GM12891 (cell line): ENCODE data around the gene AMIGO3.

Experiments
- DNase-seq: peaks from one replicate; pipeline ENCODE4 v3.0.0; 2011; ENCODE audit warnings: low spot score; ENCODE audit not compliant: insufficient read length
- FAIRE-seq: peaks from 2 replicates; lab custom pipeline; 2011; peaks lifted over from hg19 to GRCh38; lab: Jason Lieb, UNC
- PAX5 ChIP-seq: IDR thresholded peaks from 2 replicates; pipeline ENCODE4 v1.6.1; 2011; ENCODE audit warnings: low read length, moderate library complexity, mild to moderate bottlenecking; ENCODE audit not compliant: insufficient read depth, severe bottlenecking
- POLR2A ChIP-seq: IDR thresholded peaks from 2 replicates; pipeline ENCODE4 v1.6.1; 2011; ENCODE audit warnings: low read depth, low read length, control low read depth
- POLR2AphosphoS5 ChIP-seq: IDR thresholded peaks from 2 replicates; pipeline ENCODE4 v1.6.1; 2011; ENCODE audit warnings: low read depth, low read length, control low read depth
- POU2F2 ChIP-seq: IDR thresholded peaks from 2 replicates; pipeline ENCODE4 v1.6.1; 2011; ENCODE audit warnings: low read depth, mild to moderate bottlenecking, control low read depth, low read length, moderate library complexity
- SPI1 ChIP-seq: IDR thresholded peaks from 2 replicates; pipeline ENCODE4 v1.6.1; 2011; ENCODE audit warnings: low read depth, low read length, control low read depth
- TAF1 ChIP-seq: IDR thresholded peaks from 2 replicates; pipeline ENCODE4 v1.6.1; 2011; ENCODE audit warnings: low read depth, low read length, control low read depth

Gene AMIGO3

DNA sequence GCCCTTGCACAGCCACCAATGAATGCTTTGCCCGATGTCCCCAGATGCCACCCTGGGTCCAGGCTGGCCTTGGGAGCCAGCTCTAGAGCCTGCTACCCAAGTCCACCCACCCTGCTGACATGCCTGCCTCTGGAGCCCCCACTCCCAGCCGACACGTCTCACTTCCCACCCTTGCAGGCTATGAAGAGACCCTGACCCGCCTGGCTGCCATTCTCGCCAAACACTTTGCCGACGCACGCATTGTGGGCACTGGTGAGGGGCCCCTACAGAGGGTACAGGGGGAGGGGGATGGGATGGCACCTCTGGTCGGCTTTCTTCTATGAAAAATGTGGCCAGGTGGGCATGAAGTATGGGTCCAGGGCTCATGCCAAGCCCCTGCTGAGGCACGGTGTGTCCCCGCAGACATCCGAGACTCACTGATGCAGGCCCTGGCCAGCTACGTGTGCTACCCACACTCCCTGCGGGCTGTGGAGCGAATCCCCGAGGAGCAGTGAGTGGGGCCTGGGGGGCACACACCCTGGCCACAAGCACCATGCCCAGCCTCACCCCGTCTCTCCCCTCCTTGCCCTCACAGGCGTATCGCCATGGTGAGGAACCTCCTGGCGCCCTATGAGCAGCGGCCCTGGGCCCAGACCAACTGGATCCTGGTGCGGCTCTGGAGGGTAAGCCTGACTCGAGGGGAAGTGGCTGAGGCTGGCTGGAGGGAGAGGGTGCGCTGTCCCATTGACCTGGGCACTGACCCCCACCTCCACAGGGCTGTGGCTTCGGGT lies 6.0 kb downstream of the AMIGO3 start:
- no peak for TF ChIP-seq POU2F2
- no peak for TF ChIP-seq TAF1
- TF ChIP-seq SPI1: no peak
- TF ChIP-seq POLR2AphosphoS5: no peak
- no peak for TF ChIP-seq PAX5
- TF ChIP-seq POLR2A: no peak
- FAIRE-seq (no peak), DNase-seq (no peak)

DNA sequence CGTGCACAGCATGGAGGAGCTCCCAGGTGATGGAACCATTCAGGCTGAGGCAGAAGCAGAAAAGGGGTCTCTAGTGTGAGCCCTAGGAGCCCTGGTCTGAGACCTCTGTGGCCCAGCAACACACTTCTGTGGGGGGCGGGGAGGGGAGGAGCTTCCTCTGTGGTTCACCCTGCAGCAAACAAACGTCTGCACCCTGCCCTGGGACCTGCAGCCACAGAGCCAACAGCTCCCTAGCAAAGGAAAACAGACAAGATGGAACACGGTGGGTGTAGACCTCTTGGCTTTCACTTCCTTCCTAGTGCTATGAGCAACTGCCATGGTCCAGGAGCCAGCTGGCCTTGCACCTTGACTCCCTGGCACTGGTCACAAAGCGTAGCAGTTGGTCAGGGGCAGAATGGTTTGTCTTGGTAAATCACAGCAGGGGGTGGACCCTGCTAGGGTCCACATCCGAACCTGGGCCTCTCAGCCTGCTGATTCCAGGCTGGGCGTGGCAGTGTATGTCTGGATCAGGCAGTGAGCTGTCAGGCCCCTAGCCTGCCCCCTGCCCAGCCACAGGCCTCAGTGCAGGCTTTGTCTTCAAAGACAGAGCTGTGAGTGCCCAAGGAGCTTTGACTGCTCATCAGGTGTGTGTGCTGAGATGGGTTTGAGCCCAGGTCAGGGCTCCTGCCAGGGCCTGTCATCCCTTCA lies 6.7 kb downstream of the AMIGO3 start:
- DNase-seq (no peak), FAIRE-seq (peak; percentile 77)
- TF ChIP-seq POLR2A (no peak), SPI1 (peak; percentile 58), PAX5 (no peak)

- FAIRE-seq (no peak), DNase-seq (no peak)
- no peak for TF ChIP-seq PAX5
- no peak for TF ChIP-seq POU2F2
- no peak for TF ChIP-seq POLR2A
- TF ChIP-seq TAF1: no peak
Observed at GRCh38 chr3:49712166-49712565, 7.3 kb downstream of the AMIGO3 start.

DNA sequence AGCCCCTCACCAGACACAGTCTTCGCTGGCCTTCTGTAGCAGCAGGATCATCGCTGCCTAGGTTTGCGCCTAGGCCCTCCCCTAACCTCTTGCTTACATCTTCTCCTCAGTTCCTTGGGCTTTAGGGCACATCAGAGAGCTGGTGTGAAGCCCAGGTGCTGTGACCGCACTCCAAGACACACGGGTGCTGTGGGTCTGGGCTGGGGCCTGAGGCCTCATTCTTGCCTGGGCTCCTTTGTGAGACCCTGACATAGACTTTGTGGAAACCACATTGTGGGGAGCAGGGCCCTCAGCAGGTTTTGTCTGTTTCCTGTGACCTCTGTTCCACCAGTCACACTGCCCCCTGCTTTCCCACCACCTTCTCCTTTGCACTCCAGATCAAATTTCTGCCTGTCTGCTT lies 8.0 kb downstream of the AMIGO3 start:
- FAIRE-seq (no peak), DNase-seq (no peak)
- no peak for TF ChIP-seq TAF1
- TF ChIP-seq POLR2A: no peak
- TF ChIP-seq POU2F2: no peak
- no peak for TF ChIP-seq PAX5
- TF ChIP-seq SPI1: no peak
- TF ChIP-seq POLR2AphosphoS5: no peak

DNA sequence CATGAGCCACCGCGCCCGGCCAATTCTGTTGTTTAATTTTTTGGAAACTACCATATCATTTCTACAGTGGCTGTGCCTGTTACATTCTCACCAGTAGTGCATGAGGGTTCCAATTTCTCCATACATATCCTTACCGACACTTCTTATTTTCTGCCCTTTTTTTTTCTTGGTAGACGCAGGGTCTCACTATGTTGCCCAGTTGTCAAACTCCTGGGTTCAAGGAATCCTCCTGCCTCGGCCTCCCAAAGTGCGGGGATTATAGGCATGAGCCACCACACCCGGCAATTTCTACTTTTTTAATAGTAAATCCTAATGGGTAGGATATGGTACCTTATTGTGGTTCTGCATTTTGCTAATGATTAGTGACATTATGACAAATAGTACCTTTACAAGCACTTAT lies 9.6 kb downstream of the AMIGO3 start:
- DNase-seq (no peak), FAIRE-seq (no peak)
- TF ChIP-seq SPI1: no peak
- TF ChIP-seq POLR2A: no peak
- TF ChIP-seq POLR2AphosphoS5: no peak
- TF ChIP-seq PAX5: no peak
- no peak for TF ChIP-seq POU2F2
- no peak for TF ChIP-seq TAF1

DNA sequence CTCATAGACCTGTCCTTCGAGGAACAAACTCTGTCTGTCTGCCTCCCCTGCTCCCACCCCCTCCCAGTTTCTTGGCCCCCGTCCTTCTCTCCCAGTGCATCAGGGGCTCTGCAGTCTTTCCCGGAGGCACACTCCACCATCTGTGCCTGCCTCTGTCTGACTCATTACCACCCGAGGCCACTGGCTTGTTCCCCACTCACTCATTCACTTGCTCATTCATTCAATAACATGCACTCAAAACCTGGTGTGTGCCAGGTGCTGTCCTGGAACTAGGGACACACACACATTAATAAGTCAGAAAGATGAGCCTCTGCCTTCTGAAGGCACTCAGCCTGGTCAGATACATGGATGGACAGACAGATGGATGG lies 12.4 kb downstream of the AMIGO3 start:
- no peak for DNase-seq
- TF ChIP-seq SPI1: no peak
- no peak for TF ChIP-seq POLR2A
- TF ChIP-seq PAX5: no peak
- no peak for TF ChIP-seq TAF1
- no peak for TF ChIP-seq POLR2AphosphoS5
- no peak for TF ChIP-seq POU2F2
- no peak for FAIRE-seq

DNA sequence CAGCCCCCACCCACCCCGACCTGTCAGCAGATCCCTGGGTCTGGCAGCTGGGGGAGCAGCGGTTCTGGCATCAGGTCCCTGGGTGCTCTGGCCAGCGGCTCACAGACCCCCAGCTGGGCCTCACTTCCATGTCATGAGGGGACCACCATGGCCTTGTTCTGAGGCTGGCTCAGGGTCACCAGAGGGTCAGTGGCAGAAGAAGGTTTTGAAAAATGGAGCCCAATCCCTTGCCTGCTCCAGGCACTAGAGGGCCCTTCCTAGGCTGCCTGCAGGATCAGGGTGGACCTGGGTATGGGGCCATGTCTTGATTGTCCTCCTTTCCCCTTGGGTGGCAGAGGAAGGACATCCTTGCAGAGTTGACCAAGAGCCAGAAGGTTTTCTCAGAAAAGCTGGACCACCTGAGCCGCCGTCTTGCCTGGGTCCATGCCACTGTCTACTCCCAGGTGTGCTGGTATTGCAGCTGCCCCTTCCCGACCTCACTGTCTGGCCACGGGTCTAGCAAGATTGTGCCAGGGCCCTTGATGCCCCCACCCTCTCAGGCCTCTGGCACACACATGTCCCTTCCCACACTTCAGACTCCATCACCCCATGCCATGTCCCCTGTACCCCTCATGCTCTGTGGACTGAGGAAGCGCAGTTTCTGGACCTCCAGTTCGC lies 12.9 kb downstream of the AMIGO3 start:
- FAIRE-seq (no peak), DNase-seq (no peak)
- TF ChIP-seq POLR2A (no peak), POLR2AphosphoS5 (no peak), POU2F2 (no peak), PAX5 (no peak), TAF1 (no peak), SPI1 (no peak)

- DNase-seq: no peak
- FAIRE-seq: no peak
- TF ChIP-seq PAX5 (no peak), POU2F2 (no peak), SPI1 (no peak), POLR2A (no peak), POLR2AphosphoS5 (no peak), TAF1 (no peak)
Observed at GRCh38 chr3:49705390-49705960, 14.0 kb downstream of the AMIGO3 start.

DNA sequence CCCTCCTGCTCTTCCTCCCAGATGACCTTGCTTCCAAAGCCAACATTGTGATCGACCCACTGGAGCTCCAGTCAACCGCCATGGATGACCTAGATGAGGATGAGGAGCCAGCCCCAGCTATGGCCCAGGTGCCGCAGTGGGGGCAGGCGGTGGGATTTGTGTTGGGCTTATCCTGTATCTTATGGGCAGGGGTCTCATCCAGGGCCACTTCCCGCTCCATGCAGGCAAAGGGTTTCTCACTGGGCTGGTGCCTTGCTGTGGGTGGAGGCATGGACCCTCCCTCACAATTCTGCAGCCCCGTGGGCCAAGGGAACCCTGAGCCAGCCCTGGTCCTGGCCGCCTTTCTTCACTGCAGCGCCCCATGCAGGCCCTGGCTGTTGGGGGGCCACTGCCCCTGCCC lies 14.9 kb downstream of the AMIGO3 start:
- TF ChIP-seq POU2F2 (no peak), SPI1 (no peak), POLR2AphosphoS5 (no peak), TAF1 (no peak), PAX5 (no peak), POLR2A (no peak)
- DNase-seq (no peak), FAIRE-seq (no peak)

- FAIRE-seq (no peak), DNase-seq (no peak)
- no peak for TF ChIP-seq POU2F2
- no peak for TF ChIP-seq PAX5
- no peak for TF ChIP-seq SPI1
- TF ChIP-seq TAF1: no peak
- TF ChIP-seq POLR2AphosphoS5: no peak
- no peak for TF ChIP-seq POLR2A
Observed at GRCh38 chr3:49703956-49704355, 15.5 kb downstream of the AMIGO3 start.
